BJ (cell line): ENCODE results near the gene C2orf68. TPM values are rescaled to one million over a fixed set of nuclear protein-coding genes. Genes with fewer than 3 reads are reported as not detected.
"Not testable (repeated sequence)": the region's sequence is repeated elsewhere in the genome, so short reads cannot be mapped to it uniquely, and the experiment has no call there.

Experiments used
- CTCF ChIA-PET: fragments of 350-600 bp; formaldehyde crosslinking; extraction: SDS; loops from one replicate; lab custom pipeline; 2021; ENCODE audit warnings: antibody characterized with exemption, inconsistent platforms; lab: Yijun Ruan, JAX
- POLR2A ChIA-PET: fragments of 300-600 bp; sonication (Branson Sonifier 250); formaldehyde crosslinking; extraction: SDS; loops from one replicate; lab custom pipeline; 2021; ENCODE audit warnings: antibody characterized with exemption; lab: Charles Lee
- DNase-seq: peaks from one replicate; pipeline ENCODE4 v3.0.0-alpha.2; 2011; ENCODE audit warnings: low read depth
- H3K27me3 ChIP-seq: 2 replicates; pipeline ENCODE4 v1.6.0; 2011; ENCODE audit warnings: low read length; ENCODE audit not compliant: control insufficient read depth, insufficient read depth
- H3K36me3 ChIP-seq: 2 replicates; pipeline ENCODE4 v1.5.1; 2011; ENCODE audit warnings: low read length; ENCODE audit not compliant: control insufficient read depth, insufficient read depth
- H3K4me3 ChIP-seq: 2 replicates; pipeline ENCODE4 v1.5.1; 2011; ENCODE audit warnings: low read depth, mild to moderate bottlenecking, control low read depth, low read length
- CTCF ChIP-seq: IDR thresholded peaks from 2 replicates; pipeline ENCODE4 v1.5.1; 2011; ENCODE audit warnings: low read depth, mild to moderate bottlenecking, control low read depth, inconsistent platforms, low read length, moderate library complexity; ENCODE audit not compliant: insufficient read depth
- polyA plus RNA-seq: library from polyadenylated mRNA; depleted of rRNA; stranded (reverse); fragments of >200 nt; gene quantifications from 2 replicates; pipeline ENCODE4 v1.2.3, GENCODE V29; 2011

Gene C2orf68
- polyA plus RNA-seq, 1 experiment = 16.4 TPM

DNA sequence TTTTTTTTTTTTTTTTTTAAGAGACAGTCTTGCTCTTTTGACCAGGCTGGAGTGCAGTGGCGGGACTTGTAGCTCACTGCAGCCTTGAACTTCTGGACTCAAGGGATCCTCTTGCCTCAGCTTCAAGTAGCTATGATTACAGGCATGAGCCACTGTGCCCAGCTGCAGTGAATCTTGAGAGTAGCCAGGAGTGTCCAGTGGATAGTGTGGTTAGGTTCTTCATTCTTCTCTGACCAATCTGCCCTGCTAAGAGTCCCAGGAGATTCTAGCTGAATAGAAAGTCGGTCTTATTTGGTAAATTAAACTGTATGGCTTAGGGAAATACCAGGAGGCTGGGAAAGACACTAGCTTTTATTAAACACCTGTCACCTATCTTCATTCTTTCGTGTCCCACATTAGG is 19.4 kb upstream of the C2orf68 start:
- H3K27me3 ChIP-seq = no peaks in the 10 kb centered on the region
- ChIA-PET CTCF (interaction anchor here (0.6 to 1.3 kb wide), 4 partner anchors 10 to 94 kb away, joined by 3 to 5 read pairs (median 3); no protein-coding TSS in a partner anchor), POLR2A (no interaction called here)
- no peak overlapping the region for H3K4me3 ChIP-seq
- TF ChIP-seq CTCF = no peak
- H3K36me3 ChIP-seq = peaks cover 16% of the 10 kb centered on the region
- DNase-seq = no peak

DNA sequence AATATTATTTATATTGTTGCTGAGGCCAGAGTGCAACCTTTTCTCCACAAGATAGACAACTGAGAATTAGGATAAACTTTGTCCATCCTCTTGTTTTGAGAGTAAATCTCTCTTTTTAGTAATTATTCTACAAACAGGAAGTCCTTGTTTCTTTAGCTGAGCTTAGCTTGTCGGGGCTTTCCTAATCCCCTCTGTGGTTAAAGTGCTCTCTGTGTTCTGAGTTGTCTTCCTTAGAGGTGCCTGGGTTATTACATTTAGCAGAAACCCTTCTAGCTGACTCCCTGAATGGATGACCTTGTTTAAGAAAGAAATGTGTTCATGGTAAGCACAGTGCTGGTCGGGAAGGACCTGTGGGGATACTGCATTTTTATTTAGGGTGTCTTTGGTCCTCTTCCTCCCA is 16.8 kb upstream of the C2orf68 start:
- no peak for TF ChIP-seq CTCF
- H3K36me3 ChIP-seq = peaks cover 27% of the 10 kb centered on the region
- ChIA-PET CTCF (interaction anchor here (1.5 kb wide), 1 partner anchor 9 kb away, joined by 11 read pairs; no protein-coding TSS in a partner anchor), POLR2A (no interaction called here)
- DNase-seq = no peak
- H3K4me3 ChIP-seq = no peak overlapping the region
- H3K27me3 ChIP-seq = no peaks in the 10 kb centered on the region

DNA sequence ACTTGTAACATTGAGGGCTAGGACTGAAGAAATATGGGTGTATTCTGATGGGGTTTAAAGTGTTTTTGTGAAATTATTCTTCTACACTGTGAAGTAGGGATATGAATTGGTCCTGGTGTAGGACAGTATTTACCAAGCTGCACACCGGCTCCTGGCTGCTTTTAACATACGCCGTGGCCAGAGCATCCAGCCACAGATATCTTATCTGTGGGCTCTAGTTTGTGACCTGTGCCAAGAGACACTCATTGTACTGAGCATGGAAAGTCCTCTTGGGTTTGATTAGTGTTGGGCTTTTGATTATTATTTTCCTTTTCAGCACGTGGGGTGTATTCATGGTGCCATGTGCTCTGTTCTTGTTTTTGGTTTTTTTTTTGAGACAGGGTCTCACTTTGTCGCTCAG is 12.1 kb upstream of the C2orf68 start:
- no peak for DNase-seq
- CTCF ChIA-PET = interaction anchor here (1.3 to 3.1 kb wide), 2 partner anchors 13 to 25 kb away, joined by 4 to 10 read pairs; no protein-coding TSS in a partner anchor

GRCh38 chr2:85621338-85621737 is 9.5 kb upstream of the C2orf68 start:
- Histone ChIP-seq H3K4me3 (no peak overlapping the region), H3K36me3 (peaks cover 23% of the 10 kb centered on the region), H3K27me3 (no peaks in the 10 kb centered on the region)
- ChIA-PET CTCF (interaction anchor here (0.6 to 4.0 kb wide), 7 partner anchors 10 to 201 kb away, joined by 3 to 19 read pairs (median 3); partner anchors contain the start of gene ATOH8), POLR2A (no interaction called here)
- no peak for DNase-seq
- no peak for TF ChIP-seq CTCF

More for the DNA sequence above, 12.1 kb upstream of the C2orf68 start:
- H3K27me3 ChIP-seq = no peaks in the 10 kb centered on the region
- H3K4me3 ChIP-seq = no peak overlapping the region
- no peak for TF ChIP-seq CTCF
- POLR2A ChIA-PET = no interaction called here
- peaks cover 28% of the 10 kb centered on the region for H3K36me3 ChIP-seq

DNA sequence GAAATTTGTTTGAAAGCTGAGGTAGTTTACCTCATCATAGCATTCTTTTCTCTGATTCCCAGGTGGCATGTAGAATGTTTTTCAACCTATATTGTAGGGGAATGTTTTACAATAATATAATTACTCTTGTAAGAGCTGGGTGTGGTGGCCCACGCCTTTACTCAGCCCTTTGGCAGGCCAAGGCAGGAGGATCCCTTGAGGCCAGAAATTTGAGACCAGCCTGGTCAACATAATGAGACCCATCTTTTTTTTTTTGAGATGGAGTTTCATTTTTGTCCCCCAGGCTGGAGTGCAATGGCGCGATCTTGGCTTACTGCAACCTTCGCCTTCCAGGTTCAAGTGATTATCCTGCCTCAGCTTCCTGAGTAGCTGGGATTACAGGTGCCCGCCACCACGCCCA is 7.8 kb upstream of the C2orf68 start:
- peaks cover 13% of the 10 kb centered on the region for H3K36me3 ChIP-seq
- DNase-seq = no peak
- ChIA-PET CTCF (interaction anchor here (1.2 to 4.0 kb wide), 2 partner anchors 16 to 17 kb away, joined by 3 to 19 read pairs; no protein-coding TSS in a partner anchor), POLR2A (no interaction called here)
- H3K27me3 ChIP-seq = no peaks in the 10 kb centered on the region
- no peak overlapping the region for H3K4me3 ChIP-seq
- no peak for TF ChIP-seq CTCF

- POLR2A ChIA-PET = not testable (repeated sequence)
- CTCF ChIA-PET = interaction anchor here (1.8 to 2.1 kb wide), 2 partner anchors 20 to 196 kb away, joined by 4 to 8 read pairs; no protein-coding TSS in a partner anchor
Measured at GRCh38 chr2:85617723-85618122, 5.9 kb upstream of the C2orf68 start.

More at GRCh38 chr2:85617723-85618122, 5.9 kb upstream of the C2orf68 start:
- not testable (repeated sequence) for H3K4me3 ChIP-seq, H3K27me3 ChIP-seq, DNase-seq, H3K36me3 ChIP-seq
